Ascending aorta (tissue), 2 donors: ENCODE results near the gene SLC1A7. TPM values are rescaled to one million over a fixed set of nuclear protein-coding genes. Genes with fewer than 3 reads are reported as not detected.

Source experiments
- DNase-seq, 2 donors: peaks; one replicate each; pipeline ENCODE4 v3.0.0-alpha.2; 2019; ENCODE audit warnings: low spot score in 2 of 2
- H3K27ac ChIP-seq, 2 donors: fragments of 200-600 bp; sonication (generic); one replicate each; pipeline ENCODE4 v1.5.1; 2016 to 2017; ENCODE audit warnings: mild to moderate bottlenecking in 1 of 2
- H3K27me3 ChIP-seq: fragments of 200-600 bp; sonication (generic); one replicate; pipeline ENCODE4 v1.5.1; 2017
- H3K36me3 ChIP-seq, 2 donors: fragments of 200-600 bp; sonication (generic); one replicate each; pipeline ENCODE4 v1.5.1; 2016
- H3K4me1 ChIP-seq, 2 donors: fragments of 200-600 bp; sonication (generic); one replicate each; pipeline ENCODE4 v1.5.1; 2016 to 2017; ENCODE audit warnings: mild to moderate bottlenecking in 1 of 2
- H3K4me3 ChIP-seq, 2 donors: fragments of 200-600 bp; sonication (generic); one replicate each; pipeline ENCODE4 v1.5.1; 2016 to 2017; ENCODE audit warnings: mild to moderate bottlenecking in 1 of 2
- H3K9me3 ChIP-seq, 2 donors: fragments of 200-600 bp; sonication (generic); one replicate each; pipeline ENCODE4 v1.5.1; 2016
- intact Hi-C: fragments of 100-400 bp; cut with DNase I; formaldehyde crosslinking; loops from one replicate; pipeline ENCODE4 v1.15.1; 2023
- total RNA-seq: library from RNA; depleted of rRNA; stranded (reverse); fragments of >200 nt; gene quantifications from one replicate; pipeline ENCODE4 v1.1.0, GENCODE V29; 2016
- TF ChIP-seq, protein P1 (sequence below), 3 experiments: fragments of 200-600 bp in 2 of 3; fragments of 450-650 bp in 1 of 3; sonication (generic) in 2 of 3; IDR thresholded peaks; one replicate each; pipeline ENCODE4 v1.5.1; 2016 to 2019; ENCODE audit warnings: antibody characterized with exemption in 3 of 3, mild to moderate bottlenecking in 1 of 3, moderate library complexity in 1 of 3

The SLC1A7 gene
- total RNA-seq, 1 donor from 2014 or later = not detected

GRCh38 chr1:53087332-53088285 lies 54.8 kb downstream of the SLC1A7 start:
- Histone ChIP-seq H3K4me3 (no peak overlapping the region), H3K9me3 (no peaks in the 10 kb centered on the region), H3K27me3 (no peaks in the 10 kb centered on the region), H3K36me3 (no peaks in the 10 kb centered on the region), H3K27ac (no peak overlapping the region), H3K4me1 (no peaks in the 10 kb centered on the region)
- TF ChIP-seq, protein P1, sequence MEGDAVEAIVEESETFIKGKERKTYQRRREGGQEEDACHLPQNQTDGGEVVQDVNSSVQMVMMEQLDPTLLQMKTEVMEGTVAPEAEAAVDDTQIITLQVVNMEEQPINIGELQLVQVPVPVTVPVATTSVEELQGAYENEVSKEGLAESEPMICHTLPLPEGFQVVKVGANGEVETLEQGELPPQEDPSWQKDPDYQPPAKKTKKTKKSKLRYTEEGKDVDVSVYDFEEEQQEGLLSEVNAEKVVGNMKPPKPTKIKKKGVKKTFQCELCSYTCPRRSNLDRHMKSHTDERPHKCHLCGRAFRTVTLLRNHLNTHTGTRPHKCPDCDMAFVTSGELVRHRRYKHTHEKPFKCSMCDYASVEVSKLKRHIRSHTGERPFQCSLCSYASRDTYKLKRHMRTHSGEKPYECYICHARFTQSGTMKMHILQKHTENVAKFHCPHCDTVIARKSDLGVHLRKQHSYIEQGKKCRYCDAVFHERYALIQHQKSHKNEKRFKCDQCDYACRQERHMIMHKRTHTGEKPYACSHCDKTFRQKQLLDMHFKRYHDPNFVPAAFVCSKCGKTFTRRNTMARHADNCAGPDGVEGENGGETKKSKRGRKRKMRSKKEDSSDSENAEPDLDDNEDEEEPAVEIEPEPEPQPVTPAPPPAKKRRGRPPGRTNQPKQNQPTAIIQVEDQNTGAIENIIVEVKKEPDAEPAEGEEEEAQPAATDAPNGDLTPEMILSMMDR (IDR thresholded peaks at IDR 0.05) = no peak
- no peak for DNase-seq
- intact Hi-C loops = no loop called here

DNA sequence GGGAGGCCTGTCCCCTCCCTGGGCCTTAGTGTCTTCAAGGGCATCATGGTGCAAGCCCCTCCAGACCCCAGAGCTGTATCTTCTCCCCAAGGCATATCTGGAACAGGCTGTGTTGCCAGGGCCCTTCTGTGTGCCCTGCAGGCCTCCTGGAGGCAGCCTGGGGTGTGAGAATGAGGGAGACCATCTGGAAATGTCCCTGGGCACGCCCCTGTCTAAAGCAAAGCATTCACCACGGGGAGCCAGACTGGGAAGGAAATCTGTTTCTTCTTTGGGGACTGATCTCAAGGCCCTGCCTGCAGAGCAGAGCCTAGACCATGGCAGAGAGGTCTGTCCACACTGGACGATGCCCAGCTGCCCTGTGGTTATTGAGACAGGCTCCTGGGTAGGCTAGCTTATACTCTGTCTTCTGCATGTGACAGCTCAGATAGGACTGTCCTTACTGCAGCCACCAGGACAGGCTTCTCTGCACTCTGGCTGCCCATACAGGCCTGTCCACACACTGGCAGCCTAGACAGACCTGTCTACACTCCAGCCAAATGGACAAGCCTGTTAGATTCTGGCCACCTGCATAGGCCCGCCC lies 55.9 kb downstream of the SLC1A7 start:
- intact Hi-C loops = no loop called here
- no peak overlapping the region for H3K27ac ChIP-seq

DNA sequence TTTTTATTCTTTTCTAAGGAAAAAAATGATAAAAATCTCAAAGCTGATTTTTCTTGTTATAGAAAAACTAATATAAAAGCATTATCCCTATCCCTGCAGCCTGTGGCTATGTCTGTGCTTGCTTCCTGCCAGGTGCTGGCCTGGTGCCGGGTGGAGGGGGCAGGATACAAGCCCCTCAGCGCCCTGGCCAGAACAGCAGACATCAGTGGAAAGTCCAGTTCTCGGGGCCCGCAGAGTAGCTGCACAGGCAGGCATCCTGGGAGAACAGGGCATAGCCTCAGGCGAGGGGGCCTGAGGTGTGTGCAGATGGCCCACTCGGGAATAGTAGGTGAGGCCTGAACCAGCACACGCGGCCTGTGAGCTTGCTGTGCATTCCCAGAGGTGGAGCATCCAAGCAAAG lies 57.0 kb downstream of the SLC1A7 start:
- TF ChIP-seq, protein P1 (IDR thresholded peaks at IDR 0.05) = no peak
- H3K36me3 ChIP-seq = no peaks in the 10 kb centered on the region

More for the DNA sequence above, 55.9 kb downstream of the SLC1A7 start:
- H3K4me1 ChIP-seq = no peaks in the 10 kb centered on the region
- no peaks in the 10 kb centered on the region for H3K9me3 ChIP-seq
- H3K4me3 ChIP-seq = no peak overlapping the region
- no peaks in the 10 kb centered on the region for H3K27me3 ChIP-seq
- no peak for DNase-seq
- TF ChIP-seq, protein P1 (IDR thresholded peaks at IDR 0.05) = no peak
- H3K36me3 ChIP-seq = no peaks in the 10 kb centered on the region

DNA sequence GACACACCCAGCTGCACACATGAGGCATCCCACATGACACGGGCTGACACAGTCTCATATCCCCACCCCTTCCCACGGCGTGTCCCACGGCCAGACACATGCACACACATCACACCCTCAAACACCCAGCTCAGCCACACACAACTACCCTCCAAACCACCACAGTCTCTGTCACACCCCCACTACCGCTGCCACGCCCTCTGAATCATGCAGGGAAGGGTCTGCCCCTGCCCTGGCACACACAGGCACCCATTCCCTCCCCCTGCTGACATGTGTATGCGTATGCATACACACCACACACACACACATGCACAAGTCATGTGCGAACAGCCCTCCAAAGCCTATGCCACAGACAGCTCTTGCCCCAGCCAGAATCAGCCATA lies 57.9 kb downstream of the SLC1A7 start:
- TF ChIP-seq, protein P1 (IDR thresholded peaks at IDR 0.05) = no peak
- H3K4me3 ChIP-seq = no peak overlapping the region
- no peaks in the 10 kb centered on the region for H3K27me3 ChIP-seq
- H3K36me3 ChIP-seq = no peaks in the 10 kb centered on the region
- H3K4me1 ChIP-seq = no peaks in the 10 kb centered on the region
- H3K27ac ChIP-seq = no peak overlapping the region
- intact Hi-C loops = no loop called here
- H3K9me3 ChIP-seq = no peaks in the 10 kb centered on the region
- no peak for DNase-seq

More for the DNA sequence above, 57.0 kb downstream of the SLC1A7 start:
- no peaks in the 10 kb centered on the region for H3K9me3 ChIP-seq
- no peak for DNase-seq
- no peaks in the 10 kb centered on the region for H3K4me1 ChIP-seq
- H3K27ac ChIP-seq = no peak overlapping the region
- no peaks in the 10 kb centered on the region for H3K27me3 ChIP-seq
- intact Hi-C loops = no loop called here
- no peak overlapping the region for H3K4me3 ChIP-seq

- TF ChIP-seq, protein P1 (IDR thresholded peaks at IDR 0.05) = no peak
- Histone ChIP-seq H3K36me3 (peaks cover 0 to under 1% of the 10 kb centered on the region in 2 donors), H3K27ac (no peak overlapping the region), H3K4me1 (no peaks in the 10 kb centered on the region), H3K9me3 (no peaks in the 10 kb centered on the region), H3K27me3 (no peaks in the 10 kb centered on the region), H3K4me3 (no peak overlapping the region)
- no peak for DNase-seq
- intact Hi-C loops = no loop called here
These were observed 58.5 kb downstream of the SLC1A7 start for GRCh38 chr1:53083636-53084588.
